ENCODE data around the gene CLDN10.

The CLDN10 gene

GRCh38 chr13:95603887-95604555 lies 51.5 kb downstream of the CLDN10 start:
- no peak for DNase-seq (ENCODE audit: low spot score)

- DNase-seq (ENCODE audit: low spot score) = no peak
Observed at GRCh38 chr13:95604556-95604915, 52.0 kb downstream of the CLDN10 start.

GRCh38 chr13:95605448-95606125 lies 53.1 kb downstream of the CLDN10 start:
- DNase-seq (ENCODE audit: low spot score) = no peak

GRCh38 chr13:95607366-95607765 lies 54.8 kb downstream of the CLDN10 start:
- DNase-seq (ENCODE audit: low spot score) = no peak

GRCh38 chr13:95608640-95609323 lies 56.3 kb downstream of the CLDN10 start:
- no peak for DNase-seq (ENCODE audit: low spot score)

- no peak for DNase-seq (ENCODE audit: low spot score)
Observed at GRCh38 chr13:95614641-95615245, 62.2 kb downstream of the CLDN10 start.

GRCh38 chr13:95615539-95615938 lies 63.0 kb downstream of the CLDN10 start:
- no peak for DNase-seq (ENCODE audit: low spot score)

GRCh38 chr13:95620030-95620824 lies 67.7 kb downstream of the CLDN10 start:
- DNase-seq (ENCODE audit: low spot score) = no peak

GRCh38 chr13:95620825-95621498 lies 68.4 kb downstream of the CLDN10 start:
- no peak for DNase-seq (ENCODE audit: low spot score)

- DNase-seq (ENCODE audit: low spot score) = no peak
Observed at GRCh38 chr13:95623141-95623540, 70.6 kb downstream of the CLDN10 start.

GRCh38 chr13:95624020-95624419 lies 71.5 kb downstream of the CLDN10 start:
- peak; percentile 74 for DNase-seq (ENCODE audit: low spot score)

GRCh38 chr13:95626768-95627167 lies 74.2 kb downstream of the CLDN10 start:
- no peak for DNase-seq (ENCODE audit: low spot score)

- DNase-seq (ENCODE audit: low spot score) = no peak
Observed at GRCh38 chr13:95627590-95627989, 75.1 kb downstream of the CLDN10 start.

GRCh38 chr13:95628488-95628887 lies 76.0 kb downstream of the CLDN10 start:
- DNase-seq (ENCODE audit: low spot score) = no peak

GRCh38 chr13:95629071-95629470 lies 76.6 kb downstream of the CLDN10 start:
- DNase-seq (ENCODE audit: low spot score) = no peak
